T-helper 1 cell treated with Interleukin-12 subunit alpha and Interleukin-12 subunit beta and Interleukin-4 antibody, amounts not matched to agents 30 ng/mL and 1 ng/mL, for 36 hours (primary cell): ENCODE measurements around the gene SLC1A1. TPM values are rescaled to one million over a fixed set of nuclear protein-coding genes. Genes with fewer than 3 reads are reported as not detected.
"Not testable (repeated sequence)": the region's sequence is repeated elsewhere in the genome, so short reads cannot be mapped to it uniquely, and the experiment has no call there.

Experiments used
- intact Hi-C: fragments of 100-400 bp; cut with micrococcal nuclease; formaldehyde crosslinking; loops from one replicate; pipeline ENCODE4 v1.15.1; 2024
- total RNA-seq: library from RNA; stranded (reverse); gene quantifications from 2 replicates; pipeline ENCODE4 v1.2.3, GENCODE V29; 2022

The SLC1A1 gene
- total RNA-seq, 1 donor from 2014 or later = 0.12 TPM

GRCh38 chr9:4541281-4541680 lies 51.0 kb downstream of the SLC1A1 start:
- intact Hi-C loops = no loop called here

GRCh38 chr9:4541856-4542255 lies 51.6 kb downstream of the SLC1A1 start:
- intact Hi-C loops = no loop called here

- intact Hi-C loops = not testable (repeated sequence)
Measured at GRCh38 chr9:4544714-4545113, 54.4 kb downstream of the SLC1A1 start.

- intact Hi-C loops = no loop called here
Measured at GRCh38 chr9:4547016-4547415, 56.7 kb downstream of the SLC1A1 start.

GRCh38 chr9:4548811-4549725 lies 58.8 kb downstream of the SLC1A1 start:
- intact Hi-C loops = no loop called here

GRCh38 chr9:4549751-4550295 lies 59.6 kb downstream of the SLC1A1 start:
- intact Hi-C loops = no loop called here

GRCh38 chr9:4550777-4551484 lies 60.7 kb downstream of the SLC1A1 start:
- intact Hi-C loops = no loop called here

- intact Hi-C loops = no loop called here
Measured at GRCh38 chr9:4553951-4554381, 63.7 kb downstream of the SLC1A1 start.

GRCh38 chr9:4555236-4555635 lies 65.0 kb downstream of the SLC1A1 start:
- intact Hi-C loops = no loop called here

- intact Hi-C loops = no loop called here
Measured at GRCh38 chr9:4558371-4558998, 68.2 kb downstream of the SLC1A1 start.

- intact Hi-C loops = no loop called here
Measured at GRCh38 chr9:4559261-4560182, 69.3 kb downstream of the SLC1A1 start.

GRCh38 chr9:4563105-4563504 lies 72.8 kb downstream of the SLC1A1 start:
- intact Hi-C loops = no loop called here

- intact Hi-C loops = no loop called here
Measured at GRCh38 chr9:4566806-4567205, 76.5 kb downstream of the SLC1A1 start.

GRCh38 chr9:4567601-4568000 lies 77.3 kb downstream of the SLC1A1 start:
- intact Hi-C loops = no loop called here

- intact Hi-C loops = no loop called here
Measured at GRCh38 chr9:4569101-4569500, 78.8 kb downstream of the SLC1A1 start.

GRCh38 chr9:4572184-4572826 lies 82.0 kb downstream of the SLC1A1 start:
- intact Hi-C loops = no loop called here

GRCh38 chr9:4573176-4573575 lies 82.9 kb downstream of the SLC1A1 start:
- intact Hi-C loops = no loop called here

- intact Hi-C loops = no loop called here
Measured at GRCh38 chr9:4573634-4574389, 83.5 kb downstream of the SLC1A1 start.

GRCh38 chr9:4574657-4575243 lies 84.5 kb downstream of the SLC1A1 start:
- intact Hi-C loops = no loop called here
